HL-60 (cell line): ENCODE measurements around the gene DBF4.

Source experiments
- TF ChIP-seq, protein P1 (sequence below): IDR thresholded peaks from one replicate; pipeline ENCODE4 v1.5.1; 2011; ENCODE audit warnings: low read length, control low read depth, inconsistent platforms; ENCODE audit not compliant: insufficient read depth
- TF ChIP-seq, protein P2 (sequence below): IDR thresholded peaks from 2 replicates; pipeline ENCODE4 v1.6.1; 2012; ENCODE audit warnings: low read depth; ENCODE audit not compliant: insufficient replicate concordance

DNA sequence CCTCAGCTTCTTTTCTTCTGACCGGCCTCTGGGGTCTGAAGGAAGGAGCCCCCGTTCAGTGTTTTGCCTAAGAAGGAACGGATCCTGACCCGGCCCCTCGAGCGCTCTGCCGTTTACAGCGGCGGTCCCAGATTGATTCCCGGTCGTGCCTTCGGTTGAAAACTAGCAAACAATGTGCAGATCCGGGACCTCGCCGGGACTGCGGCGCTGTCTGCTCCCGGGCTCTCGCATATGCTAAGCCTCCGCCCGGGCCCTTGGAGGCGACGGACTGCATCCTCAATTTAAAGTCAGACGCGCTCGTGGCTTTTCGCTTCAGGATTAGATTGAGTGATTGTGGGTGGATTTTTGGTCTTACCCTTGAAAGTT, 559 bp downstream of the DBF4 start:
- TF ChIP-seq, protein P1, sequence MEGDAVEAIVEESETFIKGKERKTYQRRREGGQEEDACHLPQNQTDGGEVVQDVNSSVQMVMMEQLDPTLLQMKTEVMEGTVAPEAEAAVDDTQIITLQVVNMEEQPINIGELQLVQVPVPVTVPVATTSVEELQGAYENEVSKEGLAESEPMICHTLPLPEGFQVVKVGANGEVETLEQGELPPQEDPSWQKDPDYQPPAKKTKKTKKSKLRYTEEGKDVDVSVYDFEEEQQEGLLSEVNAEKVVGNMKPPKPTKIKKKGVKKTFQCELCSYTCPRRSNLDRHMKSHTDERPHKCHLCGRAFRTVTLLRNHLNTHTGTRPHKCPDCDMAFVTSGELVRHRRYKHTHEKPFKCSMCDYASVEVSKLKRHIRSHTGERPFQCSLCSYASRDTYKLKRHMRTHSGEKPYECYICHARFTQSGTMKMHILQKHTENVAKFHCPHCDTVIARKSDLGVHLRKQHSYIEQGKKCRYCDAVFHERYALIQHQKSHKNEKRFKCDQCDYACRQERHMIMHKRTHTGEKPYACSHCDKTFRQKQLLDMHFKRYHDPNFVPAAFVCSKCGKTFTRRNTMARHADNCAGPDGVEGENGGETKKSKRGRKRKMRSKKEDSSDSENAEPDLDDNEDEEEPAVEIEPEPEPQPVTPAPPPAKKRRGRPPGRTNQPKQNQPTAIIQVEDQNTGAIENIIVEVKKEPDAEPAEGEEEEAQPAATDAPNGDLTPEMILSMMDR, result no peak
- TF ChIP-seq, protein P2, sequence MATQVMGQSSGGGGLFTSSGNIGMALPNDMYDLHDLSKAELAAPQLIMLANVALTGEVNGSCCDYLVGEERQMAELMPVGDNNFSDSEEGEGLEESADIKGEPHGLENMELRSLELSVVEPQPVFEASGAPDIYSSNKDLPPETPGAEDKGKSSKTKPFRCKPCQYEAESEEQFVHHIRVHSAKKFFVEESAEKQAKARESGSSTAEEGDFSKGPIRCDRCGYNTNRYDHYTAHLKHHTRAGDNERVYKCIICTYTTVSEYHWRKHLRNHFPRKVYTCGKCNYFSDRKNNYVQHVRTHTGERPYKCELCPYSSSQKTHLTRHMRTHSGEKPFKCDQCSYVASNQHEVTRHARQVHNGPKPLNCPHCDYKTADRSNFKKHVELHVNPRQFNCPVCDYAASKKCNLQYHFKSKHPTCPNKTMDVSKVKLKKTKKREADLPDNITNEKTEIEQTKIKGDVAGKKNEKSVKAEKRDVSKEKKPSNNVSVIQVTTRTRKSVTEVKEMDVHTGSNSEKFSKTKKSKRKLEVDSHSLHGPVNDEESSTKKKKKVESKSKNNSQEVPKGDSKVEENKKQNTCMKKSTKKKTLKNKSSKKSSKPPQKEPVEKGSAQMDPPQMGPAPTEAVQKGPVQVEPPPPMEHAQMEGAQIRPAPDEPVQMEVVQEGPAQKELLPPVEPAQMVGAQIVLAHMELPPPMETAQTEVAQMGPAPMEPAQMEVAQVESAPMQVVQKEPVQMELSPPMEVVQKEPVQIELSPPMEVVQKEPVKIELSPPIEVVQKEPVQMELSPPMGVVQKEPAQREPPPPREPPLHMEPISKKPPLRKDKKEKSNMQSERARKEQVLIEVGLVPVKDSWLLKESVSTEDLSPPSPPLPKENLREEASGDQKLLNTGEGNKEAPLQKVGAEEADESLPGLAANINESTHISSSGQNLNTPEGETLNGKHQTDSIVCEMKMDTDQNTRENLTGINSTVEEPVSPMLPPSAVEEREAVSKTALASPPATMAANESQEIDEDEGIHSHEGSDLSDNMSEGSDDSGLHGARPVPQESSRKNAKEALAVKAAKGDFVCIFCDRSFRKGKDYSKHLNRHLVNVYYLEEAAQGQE, result no peak
